Mucosa of descending colon (tissue), 3 donors: Measurements from ENCODE around the gene DSCAML1. TPM values are rescaled to one million over a fixed set of nuclear protein-coding genes. Genes with fewer than 3 reads are reported as not detected.

Experiments used
- ATAC-seq: fragments of 200-7000 bp; cut with Tn5 transposase; one replicate; pipeline ENCODE4 v1.9.1; 2020; ENCODE audit warnings: mild to moderate bottlenecking, moderate library complexity
- DNase-seq, 3 donors: peaks; one replicate each; pipeline ENCODE4 v3.0.0-alpha.2; 2020
- H3K36me3 ChIP-seq: fragments of 200-600 bp; one replicate; pipeline ENCODE4 v1.8.0; 2021; ENCODE audit warnings: low read depth, mild to moderate bottlenecking
- H3K4me1 ChIP-seq: fragments of 200-600 bp; one replicate; pipeline ENCODE4 v1.8.0; 2021; ENCODE audit warnings: low read depth, mild to moderate bottlenecking
- H3K4me3 ChIP-seq: fragments of 200-600 bp; one replicate; pipeline ENCODE4 v1.8.0; 2021; ENCODE audit warnings: mild to moderate bottlenecking
- H3K9me3 ChIP-seq: fragments of 200-600 bp; one replicate; pipeline ENCODE4 v1.8.0; 2021; ENCODE audit warnings: mild to moderate bottlenecking
- CTCF ChIP-seq: fragments of 200-600 bp; IDR thresholded peaks from one replicate; pipeline ENCODE4 v1.8.0; 2022; ENCODE audit warnings: antibody characterized with exemption, mild to moderate bottlenecking
- intact Hi-C, 2 donors: fragments of 100-400 bp; cut with DNase I in 1 of 2; cut with micrococcal nuclease in 1 of 2; formaldehyde crosslinking; loops; one replicate each; pipeline versions ENCODE4 v1.11.0 to v1.11.1; 2022; cut with DNase I, micrococcal nuclease
- total RNA-seq, 3 donors: library from RNA; stranded (reverse); fragmentation: NEBNext Ultra II Directional in 2 of 3; extraction: Animal tissue kit (Norgen Biotek cat#: 25700) in 2 of 3; gene quantifications; one replicate each; pipeline versions ENCODE4 v1.2.1 to v1.2.4, GENCODE V29; 2021 to 2023
- donor health status: DM: no; HTN: no; CAD: no; lungs with moderate emphysema.
- donor health status: DM: no; HTN: no; CAD: no.
- donor health status: DM: no; HTN: yes; CAD: no.

The DSCAML1 gene
- total RNA-seq, 3 donors from 2014 or later: 5.0 to 5.5 (median 5.3) TPM

- DNase-seq (no peak), ATAC-seq (no peak)
- no peak for TF ChIP-seq CTCF
- Histone ChIP-seq H3K36me3 (no peaks in the 10 kb centered on the region), H3K4me3 (no peak overlapping the region), H3K4me1 (no peaks in the 10 kb centered on the region), H3K9me3 (no peaks in the 10 kb centered on the region)
- intact Hi-C loops: loop anchor here in 1 of 2 donors (5.0 kb wide), 1 partner anchor 398 kb away; no protein-coding TSS in a partner anchor
These were observed 377.4 kb downstream of the DSCAML1 start for GRCh38 chr11:117419482-117420142.

GRCh38 chr11:117418737-117419481 lies 378.1 kb downstream of the DSCAML1 start:
- H3K36me3 ChIP-seq: no peaks in the 10 kb centered on the region
- ATAC-seq: no peak
- no peak for DNase-seq
- no peaks in the 10 kb centered on the region for H3K9me3 ChIP-seq
- TF ChIP-seq CTCF: no peak
- H3K4me3 ChIP-seq: no peak overlapping the region
- H3K4me1 ChIP-seq: no peaks in the 10 kb centered on the region
- intact Hi-C loops: no loop called here

- no peak for TF ChIP-seq CTCF
- Histone ChIP-seq H3K9me3 (no peaks in the 10 kb centered on the region), H3K4me3 (no peak overlapping the region), H3K36me3 (no peaks in the 10 kb centered on the region), H3K4me1 (no peaks in the 10 kb centered on the region)
- DNase-seq: no peak
- ATAC-seq: no peak
- intact Hi-C loops: no loop called here
These were observed 379.2 kb downstream of the DSCAML1 start for GRCh38 chr11:117417856-117418255.

GRCh38 chr11:117417342-117417741 lies 379.7 kb downstream of the DSCAML1 start:
- intact Hi-C loops: no loop called here
- no peaks in the 10 kb centered on the region for H3K4me1 ChIP-seq
- DNase-seq (no peak), ATAC-seq (no peak)
- no peaks in the 10 kb centered on the region for H3K9me3 ChIP-seq
- TF ChIP-seq CTCF: no peak
- H3K4me3 ChIP-seq: no peak overlapping the region
- H3K36me3 ChIP-seq: no peaks in the 10 kb centered on the region

- Histone ChIP-seq H3K4me3 (no peak overlapping the region), H3K36me3 (no peaks in the 10 kb centered on the region), H3K4me1 (no peaks in the 10 kb centered on the region), H3K9me3 (no peaks in the 10 kb centered on the region)
- intact Hi-C loops: no loop called here
- no peak for TF ChIP-seq CTCF
- ATAC-seq: no peak
- DNase-seq: no peak
These were observed 381.6 kb downstream of the DSCAML1 start for GRCh38 chr11:117415358-117415896.
